Endothelial cell of umbilical vein (primary cell): ENCODE data around the gene MYH8.

ENCODE experiments used
- EZH2 ChIP-seq: IDR thresholded peaks from 2 replicates; pipeline ENCODE4 v1.6.1; 2012; ENCODE audit warnings: borderline replicate concordance, low read depth, mild to moderate bottlenecking, moderate library complexity, low read length, inconsistent platforms; ENCODE audit not compliant: severe bottlenecking
- FOS ChIP-seq: IDR thresholded peaks from 2 replicates; pipeline ENCODE4 v1.6.1; 2011; ENCODE audit warnings: mild to moderate bottlenecking, low read length, moderate library complexity, borderline replicate concordance; ENCODE audit not compliant: insufficient read depth
- MYC ChIP-seq: IDR thresholded peaks from one replicate; pipeline ENCODE4 v1.6.1; 2011; ENCODE audit warnings: mild to moderate bottlenecking, low read depth, low read length
- POLR2AphosphoS5 ChIP-seq: IDR thresholded peaks from 2 replicates; pipeline ENCODE4 v1.6.1; 2012; ENCODE audit warnings: low read depth, mild to moderate bottlenecking, control low read depth, low read length, moderate library complexity; ENCODE audit not compliant: insufficient read depth
- TF ChIP-seq, protein P1 (sequence below), 2 donors: IDR thresholded peaks; 1 replicate in 1 of 2; 2 replicates in 1 of 2; pipeline ENCODE4 v1.5.1; 2011; ENCODE audit warnings: low read length in 2 of 2, mild to moderate bottlenecking in 2 of 2, moderate library complexity in 2 of 2, control low read depth in 1 of 2, inconsistent platforms in 1 of 2, low read depth in 1 of 2; ENCODE audit not compliant: insufficient read depth in 1 of 2; ENCODE audit errors: extremely low read depth in 1 of 2

DNA sequence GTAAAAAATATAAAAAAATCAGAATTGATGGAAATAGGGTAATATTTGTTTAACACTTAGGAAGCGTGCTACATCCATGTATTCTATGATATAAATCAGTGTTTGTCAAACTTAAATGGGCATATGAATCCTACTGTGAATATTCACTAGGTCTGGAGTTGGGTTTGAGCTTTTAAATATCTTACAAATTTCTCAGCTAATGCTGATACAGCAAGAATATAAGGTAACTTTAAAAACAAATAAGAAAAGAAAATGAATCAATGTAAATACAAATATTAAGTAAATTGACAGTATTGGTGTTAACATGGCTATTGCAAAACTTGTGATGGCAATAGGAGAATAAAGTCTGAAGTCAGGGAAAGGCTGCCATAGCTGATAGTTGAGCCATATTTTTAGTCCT is 52.5 kb downstream of the MYH8 start:
- TF ChIP-seq MYC (no peak), FOS (no peak), POLR2AphosphoS5 (no peak), EZH2 (no peak)
- TF ChIP-seq, protein P1, sequence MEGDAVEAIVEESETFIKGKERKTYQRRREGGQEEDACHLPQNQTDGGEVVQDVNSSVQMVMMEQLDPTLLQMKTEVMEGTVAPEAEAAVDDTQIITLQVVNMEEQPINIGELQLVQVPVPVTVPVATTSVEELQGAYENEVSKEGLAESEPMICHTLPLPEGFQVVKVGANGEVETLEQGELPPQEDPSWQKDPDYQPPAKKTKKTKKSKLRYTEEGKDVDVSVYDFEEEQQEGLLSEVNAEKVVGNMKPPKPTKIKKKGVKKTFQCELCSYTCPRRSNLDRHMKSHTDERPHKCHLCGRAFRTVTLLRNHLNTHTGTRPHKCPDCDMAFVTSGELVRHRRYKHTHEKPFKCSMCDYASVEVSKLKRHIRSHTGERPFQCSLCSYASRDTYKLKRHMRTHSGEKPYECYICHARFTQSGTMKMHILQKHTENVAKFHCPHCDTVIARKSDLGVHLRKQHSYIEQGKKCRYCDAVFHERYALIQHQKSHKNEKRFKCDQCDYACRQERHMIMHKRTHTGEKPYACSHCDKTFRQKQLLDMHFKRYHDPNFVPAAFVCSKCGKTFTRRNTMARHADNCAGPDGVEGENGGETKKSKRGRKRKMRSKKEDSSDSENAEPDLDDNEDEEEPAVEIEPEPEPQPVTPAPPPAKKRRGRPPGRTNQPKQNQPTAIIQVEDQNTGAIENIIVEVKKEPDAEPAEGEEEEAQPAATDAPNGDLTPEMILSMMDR (IDR thresholded peaks at IDR 0.05; ENCODE audit: extremely low read depth in 1 of 2, insufficient read depth in 1 of 2, low read depth in 1 of 2, low read length in 2 of 2) = no peak
